Dendritic cell treated with granulocyte-macrophage colony-stimulating factor and Interleukin-4, amounts not matched to agents 40 ng/mL and 50 ng/mL, for 4 days (primary cell): Measurements from ENCODE around the gene CASP6.

Experiments
- H3K27ac Mint-ChIP-seq: one replicate; pipeline ENCODE4 v1.8.0; 2022; ENCODE audit warnings: mild to moderate bottlenecking, mixed read lengths
- H3K27me3 Mint-ChIP-seq: one replicate; pipeline ENCODE4 v1.8.0; 2022; ENCODE audit warnings: mild to moderate bottlenecking, mixed read lengths
- H3K36me3 Mint-ChIP-seq: one replicate; pipeline ENCODE4 v1.8.0; 2022; ENCODE audit warnings: low read depth, mixed read lengths
- H3K4me1 Mint-ChIP-seq: one replicate; pipeline ENCODE4 v1.8.0; 2022; ENCODE audit warnings: low read depth, mixed read lengths
- H3K4me3 Mint-ChIP-seq: one replicate; pipeline ENCODE4 v1.8.0; 2022; ENCODE audit warnings: mild to moderate bottlenecking, moderate library complexity, mixed read lengths
- H3K9me3 Mint-ChIP-seq: one replicate; pipeline ENCODE4 v1.8.0; 2022; ENCODE audit warnings: mixed read lengths
- intact Hi-C: fragments of 100-400 bp; cut with micrococcal nuclease; formaldehyde crosslinking; loops from one replicate; pipeline ENCODE4 v1.15.0; 2022

The CASP6 gene

GRCh38 chr4:109702950-109703663 lies at the start of gene CASP6:
Gene CASP6 (minus strand): TSS chr4:109703445. CDS start chr4:109703395, 50 bp downstream.
- intact Hi-C loops, result loop anchor here (1.0 to 10.0 kb wide), 6 partner anchors 28 to 272 kb away; partner anchors contain the start of genes GAR1, MCUB, PLA2G12A and SEC24B
- Mint-ChIP-seq H3K4me1 (peaks cover 32% of the 10 kb centered on the region), H3K36me3 (peaks cover 28% of the 10 kb centered on the region), H3K27me3 (peaks cover 2% of the 10 kb centered on the region), H3K9me3 (no peaks in the 10 kb centered on the region), H3K4me3 (peak within 1 kb of the TSS; percentile 83), H3K27ac (peak within 1 kb of the TSS; percentile 92)

- Mint-ChIP-seq H3K36me3 (no peaks in the 10 kb centered on the region), H3K27me3 (no peaks in the 10 kb centered on the region), H3K4me1 (peaks cover 12% of the 10 kb centered on the region), H3K9me3 (no peaks in the 10 kb centered on the region), H3K27ac (no peak overlapping the region), H3K4me3 (no peak overlapping the region)
- intact Hi-C loops, result no loop called here
Observed at GRCh38 chr4:109752525-109752924, 49.3 kb upstream of the CASP6 start.

DNA sequence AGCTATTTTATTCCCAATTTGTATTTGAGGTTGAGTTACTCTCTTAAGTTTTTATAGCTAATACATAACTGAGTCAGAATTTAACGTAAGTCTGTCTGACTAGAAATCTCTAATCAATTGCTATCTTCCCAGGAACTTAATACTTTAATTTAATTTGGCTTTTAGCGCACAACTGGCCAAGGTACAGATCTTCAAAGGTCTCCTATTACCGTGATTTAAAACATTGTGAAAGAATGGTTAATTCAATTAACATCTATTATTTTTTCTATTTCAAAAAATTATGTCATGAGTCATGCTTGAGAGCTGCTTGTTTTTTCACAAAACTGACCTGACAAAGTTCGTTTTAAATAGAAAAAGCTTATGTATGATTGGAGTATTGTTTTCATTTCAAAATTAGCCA lies 48.6 kb upstream of the CASP6 start:
- Mint-ChIP-seq H3K4me1 (peaks cover 12% of the 10 kb centered on the region), H3K27me3 (no peaks in the 10 kb centered on the region), H3K27ac (no peak overlapping the region), H3K4me3 (no peak overlapping the region), H3K9me3 (no peaks in the 10 kb centered on the region), H3K36me3 (no peaks in the 10 kb centered on the region)
- intact Hi-C loops, result no loop called here

DNA sequence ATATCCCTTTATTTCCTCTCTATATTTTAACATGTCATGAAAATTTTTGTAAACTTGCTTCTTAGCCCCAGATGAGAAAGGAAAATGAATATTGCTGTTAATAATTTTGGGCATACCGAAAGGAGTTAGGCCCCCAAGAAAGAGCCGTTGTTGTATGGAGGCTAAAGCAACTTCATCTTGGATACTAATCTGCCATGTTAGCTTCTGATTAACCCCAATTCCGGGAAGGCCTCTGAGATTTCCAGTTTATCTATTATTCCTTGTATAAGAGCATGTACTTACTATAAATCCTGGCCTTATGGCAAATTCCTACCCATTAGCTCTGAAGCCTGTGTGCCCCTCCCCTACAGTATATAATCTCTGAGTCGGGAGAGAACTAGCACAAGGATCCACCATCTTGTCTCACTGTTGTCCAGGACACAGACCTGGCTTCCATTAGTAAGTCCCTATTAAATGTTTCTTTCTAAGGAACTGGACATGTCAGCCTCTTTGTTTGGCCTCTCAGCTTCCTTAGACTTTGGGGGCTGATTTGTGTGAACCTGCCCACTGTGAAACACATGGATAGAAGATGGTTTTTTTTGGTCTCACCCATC lies 47.5 kb upstream of the CASP6 start:
- no peak overlapping the region for H3K27ac Mint-ChIP-seq
- no peaks in the 10 kb centered on the region for H3K9me3 Mint-ChIP-seq
- no peaks in the 10 kb centered on the region for H3K36me3 Mint-ChIP-seq
- no peaks in the 10 kb centered on the region for H3K27me3 Mint-ChIP-seq
- intact Hi-C loops, result no loop called here
- no peak overlapping the region for H3K4me3 Mint-ChIP-seq
- peaks cover 1% of the 10 kb centered on the region for H3K4me1 Mint-ChIP-seq

DNA sequence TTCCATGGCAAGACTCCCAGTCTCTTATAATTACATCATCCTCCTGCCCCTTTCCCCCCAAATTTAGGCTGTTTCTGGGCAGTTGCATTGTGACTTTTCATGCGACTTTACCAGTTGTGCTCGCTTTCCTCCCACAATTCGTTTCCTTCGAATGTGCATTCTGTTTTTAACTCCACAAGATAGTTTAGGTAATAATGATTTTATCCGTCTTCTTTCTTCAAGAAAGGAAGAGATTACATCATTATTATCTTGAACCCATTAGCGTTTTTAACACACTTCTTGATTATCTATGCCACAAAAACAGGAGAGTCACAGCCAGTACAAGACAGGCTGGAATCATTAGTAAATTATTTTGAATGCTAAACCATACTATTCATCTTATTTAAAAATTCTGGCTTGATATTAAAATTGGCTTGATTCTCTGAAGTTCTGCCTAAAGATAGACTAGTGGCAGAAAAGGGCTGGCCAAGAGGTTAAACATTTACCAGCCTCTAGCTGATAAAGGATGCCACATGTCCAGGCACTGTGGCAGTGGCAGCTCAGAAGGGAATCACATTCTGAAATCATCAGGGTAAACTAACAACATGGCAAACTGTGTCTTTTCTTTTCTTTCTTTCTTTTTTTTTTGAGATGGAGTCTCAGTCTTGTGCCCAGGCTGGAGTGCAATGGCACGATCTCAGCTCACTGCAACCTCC lies 46.3 kb upstream of the CASP6 start:
- Mint-ChIP-seq H3K9me3 (no peaks in the 10 kb centered on the region), H3K4me3 (no peak overlapping the region), H3K4me1 (no peaks in the 10 kb centered on the region), H3K36me3 (no peaks in the 10 kb centered on the region), H3K27ac (no peak overlapping the region), H3K27me3 (peaks cover 2% of the 10 kb centered on the region)
- intact Hi-C loops, result no loop called here

GRCh38 chr4:109748114-109748513 lies 44.9 kb upstream of the CASP6 start:
- H3K36me3 Mint-ChIP-seq, result no peaks in the 10 kb centered on the region
- H3K27me3 Mint-ChIP-seq, result peaks cover 2% of the 10 kb centered on the region
- no peak overlapping the region for H3K4me3 Mint-ChIP-seq
- no peaks in the 10 kb centered on the region for H3K9me3 Mint-ChIP-seq
- no peak overlapping the region for H3K27ac Mint-ChIP-seq
- no peaks in the 10 kb centered on the region for H3K4me1 Mint-ChIP-seq
- intact Hi-C loops, result no loop called here

GRCh38 chr4:109746728-109747127 lies 43.5 kb upstream of the CASP6 start:
- H3K27ac Mint-ChIP-seq, result no peak overlapping the region
- H3K4me3 Mint-ChIP-seq, result no peak overlapping the region
- H3K4me1 Mint-ChIP-seq, result no peaks in the 10 kb centered on the region
- no peaks in the 10 kb centered on the region for H3K36me3 Mint-ChIP-seq
- peaks cover 4% of the 10 kb centered on the region for H3K27me3 Mint-ChIP-seq
- no peaks in the 10 kb centered on the region for H3K9me3 Mint-ChIP-seq
- intact Hi-C loops, result no loop called here

DNA sequence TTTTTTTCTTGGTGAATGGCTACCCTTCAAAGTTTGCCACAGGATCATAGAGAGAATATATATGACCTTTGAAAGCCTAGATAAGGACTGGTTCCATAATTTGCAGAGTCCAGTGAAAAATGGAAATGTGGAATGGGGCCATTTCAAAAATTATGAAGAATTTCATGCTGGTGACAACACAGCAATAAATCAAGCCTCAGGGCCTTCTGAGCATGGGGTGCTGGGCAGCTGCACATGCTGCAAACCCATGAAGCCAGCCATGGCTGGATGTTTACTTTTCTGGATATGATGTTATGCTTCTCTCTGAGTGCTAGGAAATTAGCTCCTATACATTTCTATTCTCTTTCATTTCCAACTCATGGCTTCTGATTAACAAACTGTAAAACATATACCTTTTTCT lies 42.6 kb upstream of the CASP6 start:
- Mint-ChIP-seq H3K27ac (no peak overlapping the region), H3K9me3 (no peaks in the 10 kb centered on the region), H3K27me3 (peaks cover 4% of the 10 kb centered on the region), H3K4me3 (no peak overlapping the region), H3K4me1 (no peaks in the 10 kb centered on the region), H3K36me3 (no peaks in the 10 kb centered on the region)
- intact Hi-C loops, result no loop called here

DNA sequence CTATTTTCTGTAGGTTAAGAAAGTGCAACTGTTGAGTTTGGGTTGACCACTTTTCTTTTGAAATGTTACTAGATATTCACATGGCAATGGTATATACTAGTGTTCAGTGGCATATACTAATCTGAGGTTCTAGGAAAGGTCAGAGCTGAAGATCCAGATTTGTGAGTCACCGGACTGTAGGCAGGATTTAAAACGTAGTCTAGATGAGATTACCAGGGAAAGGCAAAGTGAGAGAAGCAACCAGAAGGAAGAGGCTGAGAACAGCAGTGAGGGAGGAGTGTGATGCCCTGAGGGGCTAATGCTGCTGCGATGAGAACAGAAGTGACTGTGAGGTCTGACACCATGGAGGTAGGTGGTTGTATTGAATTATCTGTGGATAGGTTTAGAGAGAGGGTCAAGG lies 36.3 kb upstream of the CASP6 start:
- H3K4me1 Mint-ChIP-seq, result no peaks in the 10 kb centered on the region
- peaks cover 5% of the 10 kb centered on the region for H3K27me3 Mint-ChIP-seq
- no peaks in the 10 kb centered on the region for H3K36me3 Mint-ChIP-seq
- intact Hi-C loops, result no loop called here
- no peak overlapping the region for H3K27ac Mint-ChIP-seq
- no peaks in the 10 kb centered on the region for H3K9me3 Mint-ChIP-seq
- no peak overlapping the region for H3K4me3 Mint-ChIP-seq

DNA sequence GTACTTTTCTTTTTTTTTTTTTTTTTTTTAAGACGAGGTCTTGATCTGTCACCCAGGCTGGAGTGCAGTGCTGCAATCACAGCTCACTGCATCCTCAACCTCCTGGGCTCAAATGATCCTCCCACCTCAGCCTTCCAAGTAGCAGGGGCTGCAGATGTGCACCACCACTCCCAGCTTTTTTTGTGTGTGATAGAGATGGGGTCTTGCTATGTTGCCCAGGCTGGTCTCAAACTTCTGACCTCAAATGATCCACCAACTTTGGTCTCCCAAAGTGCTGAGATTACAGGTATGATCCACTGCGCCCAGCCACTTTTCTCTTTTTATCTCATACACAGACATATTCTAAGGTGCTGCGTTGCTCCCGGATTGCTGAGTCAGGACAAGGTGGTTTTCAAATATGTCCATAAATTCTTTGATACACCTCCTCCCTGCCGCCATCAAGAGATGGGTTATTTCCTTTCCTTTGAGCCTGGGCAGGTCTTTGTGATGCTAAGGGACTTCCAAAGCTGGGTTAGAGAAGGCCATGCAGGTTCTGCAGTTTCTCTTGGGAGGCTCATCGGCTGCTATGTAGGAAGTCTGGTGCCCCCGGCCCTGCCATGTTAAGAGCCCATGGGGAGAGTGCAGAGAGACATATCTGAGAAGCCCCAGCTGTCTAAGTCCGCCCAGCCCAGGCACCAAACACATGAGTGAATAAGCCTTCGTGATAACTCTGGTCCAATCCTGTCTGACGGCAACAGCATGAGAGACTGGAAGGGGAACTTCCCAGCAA lies 35.0 kb upstream of the CASP6 start:
- H3K4me1 Mint-ChIP-seq, result no peaks in the 10 kb centered on the region
- intact Hi-C loops, result no loop called here
- no peaks in the 10 kb centered on the region for H3K9me3 Mint-ChIP-seq
- peaks cover 5% of the 10 kb centered on the region for H3K27me3 Mint-ChIP-seq
- H3K36me3 Mint-ChIP-seq, result no peaks in the 10 kb centered on the region
- H3K4me3 Mint-ChIP-seq, result no peak overlapping the region
- H3K27ac Mint-ChIP-seq, result no peak overlapping the region

GRCh38 chr4:109735566-109736365 lies 32.5 kb upstream of the CASP6 start:
- H3K4me3 Mint-ChIP-seq, result no peak overlapping the region
- intact Hi-C loops, result no loop called here
- H3K27me3 Mint-ChIP-seq, result peaks cover 8% of the 10 kb centered on the region
- no peaks in the 10 kb centered on the region for H3K4me1 Mint-ChIP-seq
- no peak overlapping the region for H3K27ac Mint-ChIP-seq
- no peaks in the 10 kb centered on the region for H3K9me3 Mint-ChIP-seq
- no peaks in the 10 kb centered on the region for H3K36me3 Mint-ChIP-seq

GRCh38 chr4:109733728-109734127 lies 30.5 kb upstream of the CASP6 start:
- peaks cover 5% of the 10 kb centered on the region for H3K27me3 Mint-ChIP-seq
- H3K27ac Mint-ChIP-seq, result no peak overlapping the region
- peaks cover 11% of the 10 kb centered on the region for H3K4me1 Mint-ChIP-seq
- intact Hi-C loops, result no loop called here
- no peak overlapping the region for H3K4me3 Mint-ChIP-seq
- H3K9me3 Mint-ChIP-seq, result no peaks in the 10 kb centered on the region
- peaks cover 6% of the 10 kb centered on the region for H3K36me3 Mint-ChIP-seq
